HepG2 (cell line): ENCODE data around the gene SPOCD1. TPM values are rescaled to one million over a fixed set of nuclear protein-coding genes. Genes with fewer than 3 reads are reported as not detected.

ENCODE experiments used
- ATAC-seq: fragments of 200-7000 bp; cut with Tn5 transposase; 3 replicates; pipeline ENCODE4 v1.9.1; 2020; ENCODE audit warnings: mild to moderate bottlenecking, moderate library complexity
- BruUV-seq: library from RNA; stranded (reverse); fragments of 400-500 nt; replicated peaks from 2 replicates; lab custom pipeline; 2021; lab: Mats Ljungman, UMichigan
- CTCF ChIA-PET: fragments of 300-600 bp; formaldehyde crosslinking; extraction: SDS; loops from one replicate; lab custom pipeline; 2021; ENCODE audit warnings: low total read pairs, inconsistent platforms, low intra/inter-chr PET ratio; lab: Yijun Ruan, JAX
- POLR2A ChIA-PET: fragments of 350-600 bp; sonication (Branson Sonifier 250); formaldehyde crosslinking; loops from one replicate; lab custom pipeline; 2020; ENCODE audit warnings: antibody characterized with exemption, inconsistent platforms; lab: Yijun Ruan, JAX
- DNase-seq: peaks from one replicate; pipeline ENCODE4 v3.0.0-alpha.2; 2015; ENCODE audit warnings: low spot score
- FAIRE-seq: peaks from 3 replicates; lab custom pipeline; 2011; peaks lifted over from hg19 to GRCh38; lab: Jason Lieb, UNC
- H2AFZ ChIP-seq: one replicate; pipeline ENCODE4 v1.6.1; 2011; ENCODE audit warnings: low read length, inconsistent platforms
- H3K27ac ChIP-seq: fragments of 300-600 bp; 3 replicates; pipeline ENCODE4 v1.8.0; 2011; ENCODE audit warnings: mixed run types, mild to moderate bottlenecking, mixed read lengths, low read length, inconsistent platforms; ENCODE audit not compliant: insufficient read depth; ENCODE audit errors: extremely low read length
- H3K27me3 ChIP-seq, 2 experiments: fragments of 200-600 bp in 1 of 2; 2 replicates in 1 of 2; 3 replicates in 1 of 2; pipeline versions ENCODE4 v1.6.0 to v1.8.0; 2011; ENCODE audit warnings: low read length in 2 of 2, mild to moderate bottlenecking in 2 of 2, moderate library complexity in 2 of 2, inconsistent platforms in 1 of 2; ENCODE audit not compliant: insufficient read depth in 2 of 2, control insufficient read depth in 1 of 2
- H3K36me3 ChIP-seq, 2 experiments: fragments of 200-600 bp in 1 of 2; replicated peaks in 1 of 2; 2 replicates in 1 of 2; 3 replicates in 1 of 2; pipeline versions ENCODE4 v1.5.1 to v1.8.0; 2011; ENCODE audit warnings: low read length in 2 of 2, inconsistent platforms in 1 of 2; ENCODE audit not compliant: insufficient read depth in 2 of 2, control insufficient read depth in 1 of 2
- H3K4me1 ChIP-seq: 2 replicates; pipeline ENCODE4 v1.5.1; 2012; ENCODE audit warnings: low read length, inconsistent platforms; ENCODE audit not compliant: insufficient read depth
- H3K4me2 ChIP-seq: 2 replicates; pipeline ENCODE4 v1.6.0; 2011; ENCODE audit warnings: low read depth, low read length, inconsistent platforms
- H3K4me3 ChIP-seq, 3 experiments: fragments of 200-600 bp in 1 of 3; sonication (generic), shearing (Covaris generic) in 1 of 3; replicated peaks in 1 of 3; 2 replicates each; pipeline ENCODE4 v1.5.1; 2011 to 2016; ENCODE audit warnings: low read length in 3 of 3, inconsistent platforms in 2 of 3, low read depth in 2 of 3, mild to moderate bottlenecking in 2 of 3, control low read depth in 1 of 3, mixed read lengths in 1 of 3; ENCODE audit not compliant: insufficient read depth in 1 of 3
- H3K79me2 ChIP-seq: one replicate; pipeline ENCODE4 v1.6.1; 2011; ENCODE audit warnings: low read length, inconsistent platforms; ENCODE audit not compliant: insufficient read depth
- H3K9ac ChIP-seq: 2 replicates; pipeline ENCODE4 v1.6.0; 2011; ENCODE audit warnings: mild to moderate bottlenecking, low read depth, low read length, inconsistent platforms; ENCODE audit not compliant: insufficient read depth
- H3K9me3 ChIP-seq: 2 replicates; pipeline ENCODE4 v1.5.1; 2012; ENCODE audit warnings: mild to moderate bottlenecking, low read length
- H4K20me1 ChIP-seq: 2 replicates; pipeline ENCODE4 v1.6.0; 2011; ENCODE audit warnings: inconsistent platforms, mild to moderate bottlenecking, low read length, moderate library complexity; ENCODE audit not compliant: insufficient read depth
- ATM ChIP-seq: fragments of 450-650 bp; IDR thresholded peaks from 2 replicates; pipeline ENCODE4 v1.7.1; 2017; ENCODE audit warnings: mild to moderate bottlenecking, borderline replicate concordance
- CERS6 ChIP-seq: sonication (generic); formaldehyde crosslinking; IDR thresholded peaks from 2 replicates; pipeline ENCODE4 v1.5.0; 2020; ENCODE audit warnings: missing genetic modification reagents
- ETV6 ChIP-seq: sonication (generic); formaldehyde crosslinking; conservative IDR thresholded peaks from 2 replicates; pipeline ENCODE4 v1.4.0; 2020; ENCODE audit warnings: missing genetic modification reagents
- FOXO1 ChIP-seq: sonication (generic); formaldehyde crosslinking; IDR thresholded peaks from 2 replicates; pipeline ENCODE4 v1.4.0; 2020; ENCODE audit warnings: missing genetic modification reagents
- HNF4A ChIP-seq: sonication (generic); formaldehyde crosslinking; IDR thresholded peaks from 2 replicates; pipeline ENCODE4 v1.4.0; 2020; ENCODE audit warnings: missing genetic modification reagents
- KAT7 ChIP-seq: IDR thresholded peaks from 2 replicates; pipeline ENCODE4 v1.6.1; 2018; ENCODE audit warnings: borderline replicate concordance, missing compliant biosample characterization
- MAX ChIP-seq: IDR thresholded peaks from 2 replicates; pipeline ENCODE4 v1.6.1; 2012; ENCODE audit warnings: inconsistent platforms
- NRL ChIP-seq: sonication (generic); formaldehyde crosslinking; IDR thresholded peaks from 2 replicates; pipeline ENCODE4 v1.5.0; 2020; ENCODE audit warnings: missing genetic modification reagents, mild to moderate bottlenecking, moderate library complexity, borderline replicate concordance
- TCF7 ChIP-seq: sonication (generic); IDR thresholded peaks from 2 replicates; pipeline ENCODE4 v1.6.1; 2016; ENCODE audit warnings: antibody characterized with exemption, low read depth
- TERF1 ChIP-seq: sonication (generic); formaldehyde crosslinking; IDR thresholded peaks from 2 replicates; pipeline ENCODE4 v1.8.0; 2022; ENCODE audit warnings: mild to moderate bottlenecking, missing genetic modification reagents, moderate library complexity
- THAP9 ChIP-seq: sonication (generic); formaldehyde crosslinking; IDR thresholded peaks from 2 replicates; pipeline ENCODE4; 2020; ENCODE audit warnings: missing genetic modification reagents, mild to moderate bottlenecking, borderline replicate concordance
- XRCC5 ChIP-seq: fragments of 200-400 bp; formaldehyde crosslinking; optimal IDR thresholded peaks from 2 replicates; pipeline ENCODE3; 2017; ENCODE audit warnings: mild to moderate bottlenecking, low read length
- ZC3H13 ChIP-seq: sonication (generic); formaldehyde crosslinking; IDR thresholded peaks from 2 replicates; pipeline ENCODE4 v1.8.1; 2023; ENCODE audit warnings: mild to moderate bottlenecking, missing genetic modification reagents, moderate library complexity
- ZFP36 ChIP-seq: fragments of 150-350 bp; IDR thresholded peaks from 2 replicates; pipeline ENCODE4 v1.6.1; 2018; ENCODE audit warnings: borderline replicate concordance, low read length, low read depth; ENCODE audit not compliant: partially characterized antibody
- ZFX ChIP-seq: sonication (generic); formaldehyde crosslinking; IDR thresholded peaks from 2 replicates; pipeline ENCODE4 v1.4.0; 2020; ENCODE audit warnings: mild to moderate bottlenecking, low read depth, missing genetic modification reagents, moderate library complexity
- ZKSCAN1 ChIP-seq: fragments of 150-350 bp; IDR thresholded peaks from 2 replicates; pipeline ENCODE4 v1.6.1; 2014; ENCODE audit warnings: low read length
- ZNF44 ChIP-seq: sonication (generic); formaldehyde crosslinking; IDR thresholded peaks from 2 replicates; pipeline ENCODE4 v1.5.1; 2020; ENCODE audit warnings: mild to moderate bottlenecking, missing genetic modification reagents
- ZNF501 ChIP-seq: sonication (generic); formaldehyde crosslinking; IDR thresholded peaks from 2 replicates; pipeline ENCODE4 v1.5.1; 2020; ENCODE audit warnings: mild to moderate bottlenecking, moderate library complexity, missing genetic modification reagents
- ZNF570 ChIP-seq: sonication (generic); formaldehyde crosslinking; IDR thresholded peaks from 2 replicates; pipeline ENCODE4 v1.4.0; 2020; ENCODE audit warnings: mild to moderate bottlenecking, missing genetic modification reagents, borderline replicate concordance
- ZNF678 ChIP-seq: sonication (generic); formaldehyde crosslinking; IDR thresholded peaks from 2 replicates; pipeline ENCODE4 v1.4.0; 2020; ENCODE audit warnings: mild to moderate bottlenecking, missing genetic modification reagents
- WGBS: methylation state at CpG from one replicate; pipeline ENCODE4 v1.1.6; 2017; ENCODE audit warnings: low lambda C conversion rate; 5-methylcytosine and 5-hydroxymethylcytosine counted together
- in situ Hi-C: cut with HindIII; loops from 2 replicates; pipeline ENCODE4 v1.10.0; 2017; ENCODE audit warnings: low pct_unique_long_range_greater_than_20kb; ENCODE audit not compliant: extremely low pct_ligation_motif_present
- intact Hi-C: fragments of 100-400 bp; cut with micrococcal nuclease; formaldehyde crosslinking; loops from one replicate; pipeline ENCODE4 v1.10.0; 2022; ENCODE audit not compliant: unreplicated experiment
- polyA plus RNA-seq, 8 experiments: library from polyadenylated mRNA; depleted of rRNA in 3 of 8; stranded (reverse) in 7 of 8; unstranded in 1 of 8; fragments of >200 nt; fragmentation: Illumina TruSeq in 4 of 8; extraction: Trizol in 4 of 8; gene quantifications; 2 replicates each; pipeline versions ENCODE4 v1.2.1 to v1.2.3, GENCODE V29; 2011 to 2016; ENCODE audit warnings: low read depth in 4 of 8, missing spikeins in 1 of 8, mixed read lengths in 1 of 8; ENCODE audit not compliant: insufficient read depth in 1 of 8
- total RNA-seq, 5 experiments: library from RNA; depleted of rRNA; stranded (reverse); fragments of >200 nt; fragmentation: Illumina TruSeq; extraction: Trizol; gene quantifications; 2 replicates each; pipeline ENCODE4 v1.2.3, GENCODE V29; 2016; ENCODE audit warnings: low read depth in 1 of 5

SPOCD1 gene
- total and polyA plus RNA-seq, 2 of the 13 experiments (the other 11 are each of a cell fraction or from before 2014, with no cell fraction given) = 0.24 to 0.29 TPM

- DNase-seq = no peak
- H3K4me1 ChIP-seq = no peaks in the 10 kb centered on the region
- no peak overlapping the region for H3K9ac ChIP-seq
- BruUV-seq = no TSS peak
- H3K79me2 ChIP-seq = no peaks in the 10 kb centered on the region
- no peak for FAIRE-seq
- intact Hi-C loops (loop anchor here (1.0 kb wide), 2 partner anchors 32 to 82 kb away; no protein-coding TSS in a partner anchor), in situ Hi-C loops (no loop called here)
- ChIA-PET CTCF (interaction anchor here (2.3 kb wide), 1 partner anchor 82 kb away, joined by 15 read pairs; no protein-coding TSS in a partner anchor), POLR2A (interaction anchor here (1.7 kb wide), 3 partner anchors 14 to 42 kb away, joined by 3 to 5 read pairs (median 5); partner anchors contain the start of gene COL16A1)
- no peak overlapping the region for H3K4me2 ChIP-seq
- H3K36me3 ChIP-seq = no peaks in the 10 kb centered on the region
- no peak overlapping the region for H3K27ac ChIP-seq
- no peaks in the 10 kb centered on the region for H3K9me3 ChIP-seq
- no peaks in the 10 kb centered on the region for H4K20me1 ChIP-seq
- no peak overlapping the region for H3K4me3 ChIP-seq
- no peak for TF ChIP-seq NRL (CRISPR knock-in tag)
- TF ChIP-seq HNF4A = no peak
- no peak for TF ChIP-seq THAP9 (CRISPR knock-in tag)
- no peak for TF ChIP-seq TERF1 (CRISPR knock-in tag)
- TF ChIP-seq ZNF570 = no peak
- TF ChIP-seq ZNF501 = no peak
- TF ChIP-seq KAT7 (CRISPR knock-in tag) = no peak
- no peak for TF ChIP-seq MAX
- TF ChIP-seq ATM = no peak
- TF ChIP-seq XRCC5 = no peak
- no peak for TF ChIP-seq CERS6 (CRISPR knock-in tag)
- TF ChIP-seq ZNF678 (CRISPR knock-in tag) = no peak
- TF ChIP-seq ZC3H13 = no peak
- no peak for TF ChIP-seq ZNF44 (CRISPR knock-in tag)
- TF ChIP-seq ZFP36 = no peak
- TF ChIP-seq ETV6 = no peak
- no peak for TF ChIP-seq ZKSCAN1
- no peak for TF ChIP-seq TCF7
- no peak for TF ChIP-seq FOXO1 (CRISPR knock-in tag)
- no peak for TF ChIP-seq ZFX (CRISPR knock-in tag)
- TF ChIP-seq, all 625 proteins: peak for 0
- Histone ChIP-seq H3K27me3 (peaks cover under 1 to 41% of the 10 kb centered on the region in 2 experiments; a peak in 3 of 5 replicates), H2AFZ (no peak overlapping the region)
- 35% methylated on average over 14 of the region's 15 CpGs for WGBS
- no peak for ATAC-seq
These were observed 69.7 kb downstream of the SPOCD1 start for GRCh38 chr1:31745946-31746670.
